ENCODE results near the gene SLC12A3. TPM values are rescaled to one million over a fixed set of nuclear protein-coding genes. Genes with fewer than 3 reads are reported as not detected.

Gene SLC12A3
- polyA plus RNA-seq, 4 donors = 1.3 to 37.8 (median 35.0) TPM

- DNase-seq (ENCODE audit: low read depth in 4 of 4, low spot score in 3 of 4) = no peak
Observed at GRCh38 chr16:56960681-56961281, 95.8 kb downstream of the SLC12A3 start.

GRCh38 chr16:56961386-56961785 lies 96.4 kb downstream of the SLC12A3 start:
- DNase-seq (ENCODE audit: low read depth in 4 of 4, low spot score in 3 of 4) = no peak

GRCh38 chr16:56961851-56962281 lies 96.9 kb downstream of the SLC12A3 start, which contains the start of gene CETP:
TSS of gene CETP (plus strand) at chr16:56961950. CDS start at chr16:56961980, 30 bp downstream.
- DNase-seq (ENCODE audit: low read depth in 4 of 4, low spot score in 3 of 4) = no peak

GRCh38 chr16:56964243-56965148 lies 99.5 kb downstream of the SLC12A3 start:
- peak in 3 of 4 donors; percentile 26 to 55 (median 51) for DNase-seq (ENCODE audit: low read depth in 4 of 4, low spot score in 3 of 4)

Other genes with a start within 250 kb of the SLC12A3 start
- 10 to 100 TPM; 20.0 to 50.1 (median 24.8) TPM for gene MT1E, start 239.4 kb upstream of the SLC12A3 start, polyA plus RNA-seq (ENCODE audit: insufficient read length in 4 of 4)
- 1 to 10 TPM in 1 of 4 donors, under 1 TPM in 2, not detected in 1; 0.27 to 1.1 (median 0.32) TPM for gene MT1M, start 232.5 kb upstream of the SLC12A3 start, polyA plus RNA-seq (ENCODE audit: insufficient read length in 4 of 4)
- gene MT1A, start 226.5 kb upstream of the SLC12A3 start, polyA plus RNA-seq (ENCODE audit: insufficient read length in 4 of 4) = not detected
- gene MT1B, start 213.3 kb upstream of the SLC12A3 start, polyA plus RNA-seq (ENCODE audit: insufficient read length in 4 of 4) = under 1 TPM in 1 of 4 donors, not detected in 3; 0.59 TPM
- 10 to 100 TPM in 3 of 4 donors, 1 to 10 TPM in 1; 4.9 to 73.8 (median 49.8) TPM for gene MT1F, start 207.2 kb upstream of the SLC12A3 start, polyA plus RNA-seq (ENCODE audit: insufficient read length in 4 of 4)
- 100 to 1,000 TPM in 1 of 4 donors, 10 to 100 TPM in 3; 16.9 to 173 (median 36.0) TPM for gene MT1G, start 197.1 kb upstream of the SLC12A3 start, polyA plus RNA-seq (ENCODE audit: insufficient read length in 4 of 4)
- gene MT1H, start 195.4 kb upstream of the SLC12A3 start, polyA plus RNA-seq (ENCODE audit: insufficient read length in 4 of 4) = 10 to 100 TPM in 2 of 4 donors, 1 to 10 TPM in 2; 4.4 to 57.8 (median 10.6) TPM
- 10 to 100 TPM; 16.7 to 48.4 (median 22.0) TPM for gene MT1X, start 182.7 kb upstream of the SLC12A3 start, polyA plus RNA-seq (ENCODE audit: insufficient read length in 4 of 4)
- 10 to 100 TPM; 50.1 to 94.4 (median 79.9) TPM for gene NUP93, start 135.1 kb upstream of the SLC12A3 start, polyA plus RNA-seq (ENCODE audit: insufficient read length in 4 of 4)
- gene HERPUD1, start 66.9 kb downstream of the SLC12A3 start, polyA plus RNA-seq (ENCODE audit: insufficient read length in 4 of 4) = 100 to 1,000 TPM; 120 to 241 (median 132) TPM
- gene CETP, start 96.7 kb downstream of the SLC12A3 start, polyA plus RNA-seq (ENCODE audit: insufficient read length in 4 of 4) = 10 to 100 TPM in 3 of 4 donors, 1 to 10 TPM in 1; 7.3 to 13.4 (median 11.4) TPM
- 1 to 10 TPM; 2.3 to 3.9 (median 3.1) TPM for gene NLRC5, start 124.3 kb downstream of the SLC12A3 start, polyA plus RNA-seq (ENCODE audit: insufficient read length in 4 of 4)
- gene CPNE2, start 227.4 kb downstream of the SLC12A3 start, polyA plus RNA-seq (ENCODE audit: insufficient read length in 4 of 4) = 10 to 100 TPM; 33.2 to 50.3 (median 38.2) TPM